MG63 (cell line): ENCODE results near the gene TENM3. TPM values are rescaled to one million over a fixed set of nuclear protein-coding genes. Genes with fewer than 3 reads are reported as not detected.
"Not testable (repeated sequence)": the region's sequence is repeated elsewhere in the genome, so short reads cannot be mapped to it uniquely, and the experiment has no call there.

Source experiments
- DNase-seq: peaks from one replicate; pipeline ENCODE4 v3.0.0-alpha.2; 2020
- H3K27me3 ChIP-seq: fragments of 250-450 bp; sonication (Bioruptor Pico); 2 replicates; pipeline ENCODE4 v1.5.1; 2020; ENCODE audit warnings: mild to moderate bottlenecking, moderate library complexity
- H3K36me3 ChIP-seq: fragments of 250-450 bp; sonication (Bioruptor Pico); 2 replicates; pipeline ENCODE4 v1.5.1; 2020; ENCODE audit warnings: mild to moderate bottlenecking, moderate library complexity
- H3K4me3 ChIP-seq: fragments of 250-450 bp; sonication (Bioruptor Pico); 2 replicates; pipeline ENCODE4 v1.5.1; 2020; ENCODE audit warnings: mild to moderate bottlenecking, moderate library complexity
- H3K9me3 ChIP-seq: fragments of 250-450 bp; sonication (Bioruptor Pico); 2 replicates; pipeline ENCODE4 v1.5.1; 2020; ENCODE audit warnings: mild to moderate bottlenecking, moderate library complexity
- total RNA-seq: library from RNA; depleted of rRNA; stranded (reverse); fragments of >200 nt; shearing (Covaris generic); gene quantifications from 2 replicates; pipeline ENCODE4 v1.2.3, GENCODE V29; 2014; ENCODE audit warnings: low replicate concordance

Gene TENM3
- total RNA-seq, 1 experiment from 2014 or later = 0.10 TPM

GRCh38 chr4:182800216-182800515, 557.0 kb downstream of the TENM3 start:
- no peaks in the 10 kb centered on the region for H3K9me3 ChIP-seq
- H3K27me3 ChIP-seq = no peaks in the 10 kb centered on the region
- no peak overlapping the region for H3K4me3 ChIP-seq
- no peaks in the 10 kb centered on the region for H3K36me3 ChIP-seq
- DNase-seq = no peak

DNA sequence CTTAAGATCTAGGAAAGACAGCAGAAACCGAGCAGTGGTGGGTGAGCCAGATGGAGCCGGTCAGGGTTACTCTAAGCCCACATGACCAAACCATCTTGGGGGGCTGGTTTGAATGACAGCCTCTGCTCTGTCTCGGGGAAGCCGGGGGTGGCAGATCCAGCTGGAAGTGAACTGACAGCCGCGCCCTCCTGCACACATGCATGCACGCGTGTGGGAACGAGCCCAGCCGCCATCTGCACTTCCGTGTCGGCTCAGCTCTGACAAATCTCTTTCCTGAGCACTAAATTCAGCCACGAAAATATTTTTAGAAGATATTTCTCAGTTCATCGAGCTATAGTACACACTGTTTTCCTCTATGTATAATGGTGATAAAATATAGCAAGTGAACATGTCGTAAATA, 558.4 kb downstream of the TENM3 start:
- Histone ChIP-seq H3K36me3 (no peaks in the 10 kb centered on the region), H3K4me3 (no peak overlapping the region), H3K9me3 (no peaks in the 10 kb centered on the region), H3K27me3 (no peaks in the 10 kb centered on the region)
- no peak for DNase-seq

DNA sequence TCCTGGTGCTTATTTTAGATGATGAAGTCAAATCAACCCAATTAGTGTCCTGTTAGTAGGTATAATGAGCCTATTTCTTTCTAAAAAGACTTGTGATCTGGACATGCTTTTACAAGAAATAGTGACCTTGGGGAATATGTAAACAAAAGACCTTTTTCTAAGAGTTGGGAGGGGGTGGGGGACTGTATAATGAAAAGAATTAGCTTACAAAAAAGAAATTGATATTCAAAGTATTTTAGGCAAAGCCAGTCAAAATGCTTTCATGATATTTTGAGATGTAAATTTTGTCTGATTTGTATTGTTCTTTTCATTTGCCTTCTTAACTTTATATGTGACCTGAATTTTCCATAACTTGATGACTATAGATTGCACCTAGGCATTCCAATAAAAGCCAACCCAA, 559.4 kb downstream of the TENM3 start:
- no peaks in the 10 kb centered on the region for H3K9me3 ChIP-seq
- DNase-seq = no peak
- no peaks in the 10 kb centered on the region for H3K36me3 ChIP-seq
- H3K4me3 ChIP-seq = no peak overlapping the region
- H3K27me3 ChIP-seq = no peaks in the 10 kb centered on the region

- Histone ChIP-seq H3K27me3 (no peaks in the 10 kb centered on the region), H3K36me3 (no peaks in the 10 kb centered on the region), H3K4me3 (no peak overlapping the region), H3K9me3 (no peaks in the 10 kb centered on the region)
- no peak for DNase-seq
These were observed 560.0 kb downstream of the TENM3 start for GRCh38 chr4:182803235-182803634.

- Histone ChIP-seq H3K4me3 (no peak overlapping the region), H3K36me3 (no peaks in the 10 kb centered on the region), H3K27me3 (no peaks in the 10 kb centered on the region), H3K9me3 (no peaks in the 10 kb centered on the region)
- no peak for DNase-seq
These were observed 560.9 kb downstream of the TENM3 start for GRCh38 chr4:182804131-182804530.

DNA sequence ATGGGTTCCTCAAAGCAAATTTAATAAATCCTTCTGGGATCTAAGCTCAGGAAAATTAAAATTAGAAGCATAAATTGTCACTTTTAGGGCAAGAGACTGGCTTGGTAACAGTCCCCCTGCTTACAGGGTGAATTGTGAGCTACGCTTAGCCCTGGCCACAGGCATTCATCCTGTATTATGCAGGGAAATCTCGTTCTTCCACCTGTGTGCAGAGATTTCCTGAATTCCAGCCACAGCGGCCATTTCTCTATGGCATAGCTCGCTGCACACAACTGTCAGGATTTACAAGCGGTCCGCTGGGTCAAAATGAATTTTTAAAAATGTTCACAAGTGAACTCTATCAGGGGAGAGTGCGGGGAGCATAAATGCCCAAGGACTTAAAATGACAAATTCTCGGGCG, 562.1 kb downstream of the TENM3 start:
- no peaks in the 10 kb centered on the region for H3K27me3 ChIP-seq
- no peak overlapping the region for H3K4me3 ChIP-seq
- no peak for DNase-seq
- H3K36me3 ChIP-seq = no peaks in the 10 kb centered on the region
- H3K9me3 ChIP-seq = no peaks in the 10 kb centered on the region

DNA sequence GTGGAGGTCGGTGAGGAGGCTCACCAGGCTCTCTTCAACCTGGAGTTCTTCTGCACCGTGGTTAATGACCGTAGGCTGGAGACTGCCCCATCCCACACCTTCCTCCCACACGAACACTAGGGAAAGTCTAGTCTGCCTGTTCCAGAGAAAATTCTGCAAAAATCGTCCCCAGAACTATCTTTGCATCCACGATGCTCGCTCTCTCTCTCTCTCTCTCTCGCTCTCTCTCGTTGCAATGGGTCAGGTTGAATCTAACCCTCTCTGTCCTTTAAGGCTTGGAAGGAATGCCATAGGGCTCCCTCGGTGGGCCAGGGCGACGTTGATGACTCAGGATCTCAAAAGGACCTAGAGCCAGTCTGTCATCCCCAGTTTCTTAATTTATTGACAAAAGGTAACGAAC, 562.5 kb downstream of the TENM3 start:
- no peak overlapping the region for H3K4me3 ChIP-seq
- no peaks in the 10 kb centered on the region for H3K36me3 ChIP-seq
- H3K9me3 ChIP-seq = no peaks in the 10 kb centered on the region
- no peak for DNase-seq
- H3K27me3 ChIP-seq = no peaks in the 10 kb centered on the region

DNA sequence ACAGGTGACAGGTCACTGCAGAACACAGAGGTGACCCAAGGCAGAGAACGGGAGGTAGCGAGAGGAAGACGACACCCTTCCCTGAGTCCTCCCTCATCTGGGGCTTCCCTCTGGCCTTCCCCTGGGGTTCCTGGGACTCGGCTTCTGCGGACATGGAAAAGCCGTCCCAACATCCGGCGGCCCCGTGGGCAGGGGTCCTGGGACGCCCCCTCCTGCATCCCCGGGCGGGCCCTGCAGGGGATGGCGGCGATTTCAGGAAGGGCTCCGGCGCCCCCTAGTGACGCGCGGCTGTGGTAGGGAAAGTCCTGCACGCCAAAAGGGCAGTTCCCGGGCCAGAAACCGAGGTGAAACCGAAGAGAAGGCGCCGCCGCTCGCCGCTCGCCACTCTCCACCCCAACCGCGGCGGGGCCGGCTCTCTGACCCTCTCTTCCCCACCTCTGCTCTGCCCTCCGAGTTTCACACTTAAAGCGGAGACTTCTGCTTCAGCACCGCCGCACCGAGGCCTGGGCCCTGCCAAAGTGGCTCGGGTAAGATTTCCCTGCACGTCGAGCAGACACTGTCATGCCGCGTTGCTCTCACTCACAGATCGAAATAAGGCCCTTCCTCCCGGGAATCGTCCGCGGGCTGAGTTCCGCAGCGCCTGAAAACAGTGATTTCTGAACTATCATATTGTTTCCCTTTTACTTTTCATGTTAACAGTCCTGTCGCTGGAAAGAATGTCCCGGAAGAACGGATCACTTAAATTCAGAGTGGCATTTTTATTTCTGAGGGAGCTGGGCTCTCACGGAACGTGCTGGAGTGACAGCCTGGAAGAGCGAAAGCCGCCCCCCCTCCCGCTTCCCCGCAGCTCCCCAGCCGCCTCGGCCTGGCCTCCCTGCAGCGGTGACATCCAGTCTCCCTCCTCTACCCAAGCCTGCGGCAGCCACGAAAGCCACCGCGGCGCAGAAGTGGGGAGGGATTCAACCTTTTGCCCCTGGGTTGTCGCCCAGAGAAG, 563.4 kb downstream of the TENM3 start:
- Histone ChIP-seq H3K36me3 (no peaks in the 10 kb centered on the region), H3K9me3 (no peaks in the 10 kb centered on the region), H3K27me3 (no peaks in the 10 kb centered on the region), H3K4me3 (peak overlapping the region; percentile 39)
- DNase-seq = peak; percentile 62

DNA sequence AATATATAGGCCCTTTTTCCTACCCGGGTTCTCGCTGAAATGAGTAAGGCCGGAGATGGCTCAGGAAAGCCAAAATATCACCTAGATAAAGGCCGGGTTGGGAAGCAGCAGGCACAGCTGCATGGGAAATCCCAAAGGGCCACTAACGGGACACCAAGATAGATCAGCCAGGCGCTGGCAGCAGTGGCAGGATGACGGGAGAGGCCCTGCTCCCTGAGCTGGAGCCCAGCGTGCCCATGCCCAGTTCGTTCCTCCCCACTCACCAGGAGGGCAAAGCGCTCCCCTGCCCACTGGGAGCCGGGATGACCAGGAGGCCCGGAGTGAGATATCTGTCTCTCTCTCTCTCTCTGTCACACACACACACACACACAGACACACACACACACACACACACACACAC, 564.1 kb downstream of the TENM3 start:
- H3K4me3 ChIP-seq = no peak overlapping the region
- no peaks in the 10 kb centered on the region for H3K36me3 ChIP-seq
- no peak for DNase-seq
- H3K27me3 ChIP-seq = no peaks in the 10 kb centered on the region
- H3K9me3 ChIP-seq = no peaks in the 10 kb centered on the region

GRCh38 chr4:182807767-182808548, 564.8 kb downstream of the TENM3 start:
- Histone ChIP-seq H3K4me3 (no peak overlapping the region), H3K27me3 (no peaks in the 10 kb centered on the region), H3K36me3 (no peaks in the 10 kb centered on the region), H3K9me3 (no peaks in the 10 kb centered on the region)
- DNase-seq = no peak

DNA sequence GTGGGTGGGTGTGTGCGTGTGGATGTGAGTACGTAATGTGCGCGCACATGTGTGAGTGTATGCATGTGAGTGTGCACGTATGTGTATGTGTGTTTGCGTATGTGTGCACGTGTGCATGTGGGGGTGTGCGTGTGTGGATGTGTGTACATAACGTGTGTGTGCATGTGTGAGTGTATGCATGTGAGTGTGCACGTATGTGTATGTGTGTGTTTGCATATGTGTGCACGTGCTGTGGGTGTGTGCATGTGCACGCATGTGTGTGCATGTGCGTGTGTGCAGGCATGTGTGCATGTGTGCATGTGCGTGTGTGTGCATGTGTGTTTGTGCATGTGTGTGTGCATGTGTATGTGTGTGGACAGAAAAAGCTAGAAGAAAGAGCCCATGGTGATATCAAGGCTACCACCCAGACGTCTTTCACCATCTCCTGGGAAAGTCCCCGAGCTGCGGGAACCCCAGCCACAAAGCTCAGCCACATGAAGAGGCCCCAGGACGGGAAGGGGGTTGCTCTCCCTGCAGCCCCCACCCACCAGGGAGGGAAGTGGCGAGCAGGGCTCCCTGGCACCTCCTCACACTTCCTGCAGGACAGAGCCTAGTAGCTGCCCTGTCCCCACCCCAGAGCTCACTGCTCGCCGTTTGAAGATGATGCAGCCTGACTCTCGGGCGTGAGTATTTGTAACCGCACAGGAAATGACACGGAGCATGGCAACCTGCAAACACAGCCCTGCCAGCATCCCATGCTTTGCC, 565.6 kb downstream of the TENM3 start:
- no peak overlapping the region for H3K4me3 ChIP-seq
- H3K27me3 ChIP-seq = no peaks in the 10 kb centered on the region
- H3K36me3 ChIP-seq = no peaks in the 10 kb centered on the region
- peak; percentile 74 for DNase-seq
- H3K9me3 ChIP-seq = no peaks in the 10 kb centered on the region

- peak; percentile 11 for DNase-seq
- Histone ChIP-seq H3K9me3 (no peaks in the 10 kb centered on the region), H3K27me3 (no peaks in the 10 kb centered on the region), H3K4me3 (no peak overlapping the region), H3K36me3 (no peaks in the 10 kb centered on the region)
These were observed 566.4 kb downstream of the TENM3 start for GRCh38 chr4:182809417-182810102.

DNA sequence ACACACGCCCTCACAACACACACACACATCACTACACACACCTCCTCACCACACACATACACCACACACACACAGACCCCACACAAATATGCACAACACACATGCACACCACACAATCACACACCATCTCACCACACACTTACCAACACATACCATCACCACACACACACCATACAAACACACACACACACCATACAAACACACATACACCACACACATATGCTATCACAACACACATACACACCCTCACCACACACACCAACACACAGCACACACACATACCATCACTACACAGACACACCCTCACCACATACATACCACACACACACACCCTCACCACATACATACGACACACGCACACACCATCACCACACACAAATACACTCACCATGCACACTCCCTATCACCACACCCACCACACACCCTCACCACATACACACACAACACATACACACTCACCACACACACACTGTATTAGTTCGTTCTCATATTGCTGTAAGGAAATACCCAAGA, 567.0 kb downstream of the TENM3 start:
- Histone ChIP-seq H3K9me3 (no peaks in the 10 kb centered on the region), H3K27me3 (no peaks in the 10 kb centered on the region), H3K4me3 (no peak overlapping the region), H3K36me3 (no peaks in the 10 kb centered on the region)
- DNase-seq = no peak

- DNase-seq = no peak
- Histone ChIP-seq H3K9me3 (no peaks in the 10 kb centered on the region), H3K4me3 (no peak overlapping the region), H3K36me3 (no peaks in the 10 kb centered on the region), H3K27me3 (no peaks in the 10 kb centered on the region)
These were observed 569.7 kb downstream of the TENM3 start for GRCh38 chr4:182812916-182813315.

DNA sequence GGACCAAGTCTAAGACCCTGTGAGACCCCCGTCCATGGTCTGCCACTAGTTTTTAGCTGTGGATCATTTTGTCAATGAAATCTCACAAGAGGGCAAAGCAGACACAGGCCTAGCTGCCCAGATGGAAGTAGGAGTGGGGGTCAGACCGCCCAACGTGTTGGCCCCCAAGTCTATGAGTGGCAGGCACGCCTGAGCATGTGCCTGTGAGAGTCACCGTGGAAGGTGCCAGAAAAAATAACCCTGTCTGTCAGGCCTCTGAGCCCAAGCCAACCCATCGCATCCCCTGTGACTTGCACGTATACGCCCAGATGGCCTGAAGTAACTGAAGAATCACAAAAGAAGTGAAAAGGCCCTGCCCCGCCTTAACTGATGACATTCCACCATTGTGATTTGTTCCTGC, 570.9 kb downstream of the TENM3 start:
- H3K9me3 ChIP-seq = not testable (repeated sequence)
- DNase-seq = peak; percentile 23

GRCh38 chr4:182818926-182819730, 575.9 kb downstream of the TENM3 start:
- H3K36me3 ChIP-seq = no peaks in the 10 kb centered on the region
- H3K4me3 ChIP-seq = no peak overlapping the region
- no peaks in the 10 kb centered on the region for H3K9me3 ChIP-seq
- H3K27me3 ChIP-seq = no peaks in the 10 kb centered on the region
- DNase-seq = no peak

More for the DNA sequence above, 570.9 kb downstream of the TENM3 start:
- H3K36me3 ChIP-seq, H3K4me3 ChIP-seq, H3K27me3 ChIP-seq: not testable (repeated sequence)
